Gastroesophageal sphincter (tissue), 3 donors: ENCODE measurements around the gene FOXD4L4.
"Not testable (repeated sequence)": the region's sequence is repeated elsewhere in the genome, so short reads cannot be mapped to it uniquely, and the experiment has no call there.

Experiments used
- CTCF ChIP-seq, 4 experiments: fragments of 200-600 bp in 2 of 4; fragments of 450-650 bp in 2 of 4; sonication (generic) in 1 of 4; IDR thresholded peaks; one replicate each; pipeline ENCODE4 v1.5.1; 2017 to 2019; ENCODE audit warnings: antibody characterized with exemption in 4 of 4, mild to moderate bottlenecking in 2 of 4, moderate library complexity in 2 of 4
- POLR2A ChIP-seq, 2 donors: fragments of 450-650 bp; IDR thresholded peaks; one replicate each; pipeline ENCODE4 v1.6.1; 2017; ENCODE audit warnings: antibody characterized with exemption in 2 of 2, mild to moderate bottlenecking in 2 of 2, moderate library complexity in 1 of 2

- TF ChIP-seq CTCF, POLR2A (IDR thresholded peaks at IDR 0.05): not testable (repeated sequence)
Measured at GRCh38 chr9:65737096-65737564, at the start of gene FOXD4L4.
